Body of pancreas (tissue), 4 donors: ENCODE data around the gene SLC17A8.

ENCODE experiments used
- CTCF ChIP-seq, 7 experiments: fragments of 450-650 bp in 4 of 7; fragments of 200-600 bp in 3 of 7; sonication (generic) in 3 of 7; IDR thresholded peaks; one replicate each; pipeline ENCODE4 v1.5.1; 2016 to 2019; ENCODE audit warnings: antibody characterized with exemption in 7 of 7
- POLR2A ChIP-seq, 3 donors: fragments of 450-650 bp; IDR thresholded peaks; one replicate each; pipeline ENCODE4 v1.6.1; 2016; ENCODE audit warnings: antibody characterized with exemption in 3 of 3, mild to moderate bottlenecking in 2 of 3

GRCh38 chr12:100388382-100388781 lies 31.5 kb downstream of the SLC17A8 start:
- TF ChIP-seq CTCF (IDR thresholded peaks at IDR 0.05) = no peak
- TF ChIP-seq POLR2A (IDR thresholded peaks at IDR 0.05) = no peak
